GM12891 (cell line): ENCODE measurements around the gene ZBTB12.

Experiments used
- PAX5 ChIP-seq: IDR thresholded peaks from 2 replicates; pipeline ENCODE4 v1.6.1; 2011; ENCODE audit warnings: low read length, moderate library complexity, mild to moderate bottlenecking; ENCODE audit not compliant: insufficient read depth, severe bottlenecking
- POLR2A ChIP-seq: IDR thresholded peaks from 2 replicates; pipeline ENCODE4 v1.6.1; 2011; ENCODE audit warnings: low read depth, low read length, control low read depth
- POLR2AphosphoS5 ChIP-seq: IDR thresholded peaks from 2 replicates; pipeline ENCODE4 v1.6.1; 2011; ENCODE audit warnings: low read depth, low read length, control low read depth
- POU2F2 ChIP-seq: IDR thresholded peaks from 2 replicates; pipeline ENCODE4 v1.6.1; 2011; ENCODE audit warnings: low read depth, mild to moderate bottlenecking, control low read depth, low read length, moderate library complexity
- SPI1 ChIP-seq: IDR thresholded peaks from 2 replicates; pipeline ENCODE4 v1.6.1; 2011; ENCODE audit warnings: low read depth, low read length, control low read depth
- TAF1 ChIP-seq: IDR thresholded peaks from 2 replicates; pipeline ENCODE4 v1.6.1; 2011; ENCODE audit warnings: low read depth, low read length, control low read depth

GRCh38 chr6:31865205-31866118, 36.4 kb downstream of the ZBTB12 start:
- no peak for TF ChIP-seq POLR2A
- TF ChIP-seq TAF1 = no peak
- TF ChIP-seq POLR2AphosphoS5 = no peak
- TF ChIP-seq PAX5 = no peak
- no peak for TF ChIP-seq POU2F2
- TF ChIP-seq SPI1 = no peak
